Breast epithelium (tissue), 4 donors: Measurements from ENCODE around the gene SEZ6L. TPM values are rescaled to one million over a fixed set of nuclear protein-coding genes. Genes with fewer than 3 reads are reported as not detected.

Experiments used
- DNase-seq, 2 donors: peaks; one replicate each; pipeline ENCODE4 v3.0.0-alpha.2; 2019; ENCODE audit warnings: low spot score in 2 of 2
- H3K27ac ChIP-seq, 2 donors: fragments of 200-600 bp; sonication (generic) in 1 of 2; one replicate each; pipeline ENCODE4 v1.5.1; 2016 to 2019; ENCODE audit warnings: mild to moderate bottlenecking in 1 of 2
- H3K27me3 ChIP-seq, 2 donors: fragments of 200-600 bp; sonication (generic) in 1 of 2; one replicate each; pipeline versions ENCODE4 v1.5.1 to v1.6.0; 2017 to 2019; ENCODE audit warnings: control low read depth in 1 of 2, mild to moderate bottlenecking in 1 of 2
- H3K36me3 ChIP-seq: fragments of 200-600 bp; one replicate; pipeline ENCODE4 v1.5.1; 2019
- H3K4me1 ChIP-seq, 2 donors: fragments of 200-600 bp; sonication (generic); one replicate each; pipeline ENCODE4 v1.5.1; 2016 to 2019; ENCODE audit warnings: control low read depth in 1 of 2
- H3K4me3 ChIP-seq, 3 donors: fragments of 200-600 bp; sonication (generic); 1 replicate in 2 of 3; 2 replicates in 1 of 3; pipeline ENCODE4 v1.5.1; 2016 to 2019; ENCODE audit warnings: mild to moderate bottlenecking in 3 of 3, moderate library complexity in 2 of 3
- H3K9me3 ChIP-seq, 2 donors: fragments of 200-600 bp; sonication (generic) in 1 of 2; one replicate each; pipeline ENCODE4 v1.5.1; 2016 to 2019; ENCODE audit warnings: control low read depth in 1 of 2
- POLR2A ChIP-seq: fragments of 450-650 bp; IDR thresholded peaks from one replicate; pipeline ENCODE4 v1.6.1; 2016; ENCODE audit warnings: antibody characterized with exemption, mild to moderate bottlenecking, moderate library complexity
- POLR2AphosphoS5 ChIP-seq, 3 donors: sonication (generic); formaldehyde crosslinking; IDR thresholded peaks; one replicate each; pipeline ENCODE4 v1.6.1; 2017; ENCODE audit warnings: antibody characterized with exemption in 3 of 3
- intact Hi-C: fragments of 100-400 bp; cut with DNase I; formaldehyde crosslinking; loops from one replicate; pipeline ENCODE4 v1.15.1; 2023; ENCODE audit warnings: low total_unique reads
- total RNA-seq, 3 donors: library from RNA; depleted of rRNA; stranded (reverse); fragments of >200 nt; gene quantifications; one replicate each; pipeline ENCODE4 v1.1.0, GENCODE V29; 2016
- TF ChIP-seq, protein P1 (sequence below), 3 donors: fragments of 450-650 bp; IDR thresholded peaks; one replicate each; pipeline ENCODE4 v1.5.1; 2016 to 2017; ENCODE audit warnings: antibody characterized with exemption in 3 of 3, mild to moderate bottlenecking in 3 of 3, moderate library complexity in 3 of 3

The SEZ6L gene
- total RNA-seq, 3 donors from 2014 or later, result under 0.01 to 0.16 (median 0.15) TPM

DNA sequence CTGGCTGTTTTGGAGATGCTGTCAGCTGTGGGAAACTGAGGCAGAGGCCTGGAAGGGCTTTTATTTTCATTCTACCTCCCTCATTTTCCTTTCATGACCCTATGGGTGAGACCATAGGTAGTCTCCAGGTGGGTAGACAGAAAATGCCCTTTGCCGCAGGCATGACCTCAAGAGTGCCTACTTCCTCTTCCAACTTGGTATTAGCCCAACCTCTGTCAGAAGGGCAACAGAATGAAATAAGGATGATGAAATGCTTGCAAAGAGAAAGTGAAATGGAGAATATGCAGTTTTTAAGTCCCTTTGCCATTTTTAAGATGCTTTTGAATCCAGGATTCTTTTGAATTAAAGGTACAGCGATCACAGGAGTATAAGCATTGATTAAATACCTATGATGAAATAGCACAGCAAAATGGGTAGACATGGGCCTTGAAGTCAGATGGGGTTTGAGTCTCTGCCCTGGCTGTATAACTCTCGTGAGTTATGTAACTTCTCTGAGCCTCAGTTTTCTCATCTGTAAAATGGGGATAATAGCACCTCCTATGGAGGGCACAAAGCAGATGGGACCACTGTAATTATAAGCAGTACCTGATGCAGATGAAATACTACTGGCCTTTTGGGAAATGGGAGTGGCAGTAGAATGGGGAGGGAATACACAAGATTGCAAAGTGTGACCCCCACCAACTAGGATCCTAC is 263.5 kb downstream of the SEZ6L start:
- Histone ChIP-seq H3K4me3 (no peak overlapping the region), H3K36me3 (no peaks in the 10 kb centered on the region), H3K27ac (no peak overlapping the region), H3K27me3 (no peaks in the 10 kb centered on the region), H3K9me3 (no peaks in the 10 kb centered on the region), H3K4me1 (no peaks in the 10 kb centered on the region)
- TF ChIP-seq POLR2AphosphoS5 (IDR thresholded peaks at IDR 0.05), result no peak
- no peak for TF ChIP-seq POLR2A
- TF ChIP-seq, protein P1, sequence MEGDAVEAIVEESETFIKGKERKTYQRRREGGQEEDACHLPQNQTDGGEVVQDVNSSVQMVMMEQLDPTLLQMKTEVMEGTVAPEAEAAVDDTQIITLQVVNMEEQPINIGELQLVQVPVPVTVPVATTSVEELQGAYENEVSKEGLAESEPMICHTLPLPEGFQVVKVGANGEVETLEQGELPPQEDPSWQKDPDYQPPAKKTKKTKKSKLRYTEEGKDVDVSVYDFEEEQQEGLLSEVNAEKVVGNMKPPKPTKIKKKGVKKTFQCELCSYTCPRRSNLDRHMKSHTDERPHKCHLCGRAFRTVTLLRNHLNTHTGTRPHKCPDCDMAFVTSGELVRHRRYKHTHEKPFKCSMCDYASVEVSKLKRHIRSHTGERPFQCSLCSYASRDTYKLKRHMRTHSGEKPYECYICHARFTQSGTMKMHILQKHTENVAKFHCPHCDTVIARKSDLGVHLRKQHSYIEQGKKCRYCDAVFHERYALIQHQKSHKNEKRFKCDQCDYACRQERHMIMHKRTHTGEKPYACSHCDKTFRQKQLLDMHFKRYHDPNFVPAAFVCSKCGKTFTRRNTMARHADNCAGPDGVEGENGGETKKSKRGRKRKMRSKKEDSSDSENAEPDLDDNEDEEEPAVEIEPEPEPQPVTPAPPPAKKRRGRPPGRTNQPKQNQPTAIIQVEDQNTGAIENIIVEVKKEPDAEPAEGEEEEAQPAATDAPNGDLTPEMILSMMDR (IDR thresholded peaks at IDR 0.05), result no peak
- no peak for DNase-seq
- intact Hi-C loops, result no loop called here
